Transverse colon (tissue), 3 donors: Measurements from ENCODE around the gene LIPE.

ENCODE experiments used
- EP300 ChIP-seq: sonication (generic); formaldehyde crosslinking; IDR thresholded peaks from one replicate; pipeline ENCODE4 v1.6.1; 2017; ENCODE audit warnings: antibody characterized with exemption, low read depth
- TF ChIP-seq, protein P1 (sequence below), 5 experiments: fragments of 200-600 bp in 3 of 5; fragments of 450-650 bp in 2 of 5; sonication (generic) in 3 of 5; IDR thresholded peaks; 1 replicate in 2 of 5; 2 replicates in 3 of 5; pipeline ENCODE4 v1.5.1; 2016 to 2017; ENCODE audit warnings: antibody characterized with exemption in 5 of 5, inconsistent platforms in 3 of 5, mild to moderate bottlenecking in 2 of 5, moderate library complexity in 1 of 5

DNA sequence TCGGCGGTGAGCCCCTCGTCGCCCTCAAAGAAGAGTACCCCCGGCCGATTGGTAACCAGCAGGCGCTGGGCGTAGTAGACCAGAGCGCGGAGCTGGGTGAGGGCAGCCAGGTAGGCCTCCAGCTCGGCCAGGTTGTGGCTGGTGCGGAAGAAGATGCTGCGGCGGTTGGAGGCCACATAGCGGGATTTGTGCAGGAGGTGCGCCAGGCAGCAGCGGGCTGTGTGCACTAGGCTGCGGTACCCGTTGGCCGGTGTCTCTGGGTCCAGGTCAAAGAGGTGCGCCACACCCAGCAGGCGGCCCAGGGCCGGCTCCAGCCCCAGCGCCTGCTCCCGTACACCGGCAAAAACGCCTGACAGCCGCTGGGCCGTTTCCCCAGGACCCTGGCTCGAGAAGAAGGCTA, 16.8 kb downstream of the LIPE start:
- TF ChIP-seq, protein P1, sequence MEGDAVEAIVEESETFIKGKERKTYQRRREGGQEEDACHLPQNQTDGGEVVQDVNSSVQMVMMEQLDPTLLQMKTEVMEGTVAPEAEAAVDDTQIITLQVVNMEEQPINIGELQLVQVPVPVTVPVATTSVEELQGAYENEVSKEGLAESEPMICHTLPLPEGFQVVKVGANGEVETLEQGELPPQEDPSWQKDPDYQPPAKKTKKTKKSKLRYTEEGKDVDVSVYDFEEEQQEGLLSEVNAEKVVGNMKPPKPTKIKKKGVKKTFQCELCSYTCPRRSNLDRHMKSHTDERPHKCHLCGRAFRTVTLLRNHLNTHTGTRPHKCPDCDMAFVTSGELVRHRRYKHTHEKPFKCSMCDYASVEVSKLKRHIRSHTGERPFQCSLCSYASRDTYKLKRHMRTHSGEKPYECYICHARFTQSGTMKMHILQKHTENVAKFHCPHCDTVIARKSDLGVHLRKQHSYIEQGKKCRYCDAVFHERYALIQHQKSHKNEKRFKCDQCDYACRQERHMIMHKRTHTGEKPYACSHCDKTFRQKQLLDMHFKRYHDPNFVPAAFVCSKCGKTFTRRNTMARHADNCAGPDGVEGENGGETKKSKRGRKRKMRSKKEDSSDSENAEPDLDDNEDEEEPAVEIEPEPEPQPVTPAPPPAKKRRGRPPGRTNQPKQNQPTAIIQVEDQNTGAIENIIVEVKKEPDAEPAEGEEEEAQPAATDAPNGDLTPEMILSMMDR (IDR thresholded peaks at IDR 0.05), result no peak
- no peak for TF ChIP-seq EP300
